HL-60/S4 (cell line): ENCODE data around the gene PTPRN2.
"Not testable (repeated sequence)": the region's sequence is repeated elsewhere in the genome, so short reads cannot be mapped to it uniquely, and the experiment has no call there.

Experiments
- in situ Hi-C: fragments of 300-500 bp; cut with MboI; formaldehyde crosslinking; loops from 2 replicates; pipeline ENCODE4 v1.14.3; 2022; ENCODE audit warnings: low sequenced_read_pairs

Gene PTPRN2

DNA sequence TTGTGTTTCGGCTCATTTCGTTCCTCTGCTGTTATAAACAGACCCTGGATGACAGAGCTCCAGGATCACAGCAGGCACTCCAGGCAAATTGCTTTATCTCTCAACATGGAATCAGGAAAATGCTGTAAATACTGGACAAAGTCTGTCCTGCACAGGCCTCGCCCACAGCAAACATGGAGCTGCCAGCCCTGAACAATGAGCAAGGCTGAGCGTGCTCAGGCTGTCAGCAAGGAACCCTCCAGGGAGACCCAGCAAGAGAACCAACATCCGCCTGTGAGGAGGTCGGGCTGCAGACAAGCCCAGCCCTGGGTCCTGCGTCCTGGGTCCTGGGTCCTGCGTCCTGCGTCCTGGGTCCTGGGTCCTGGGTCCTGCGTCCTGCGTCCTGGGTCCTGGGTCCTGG, 180.8 kb downstream of the PTPRN2 start:
- in situ Hi-C loops = no loop called here

DNA sequence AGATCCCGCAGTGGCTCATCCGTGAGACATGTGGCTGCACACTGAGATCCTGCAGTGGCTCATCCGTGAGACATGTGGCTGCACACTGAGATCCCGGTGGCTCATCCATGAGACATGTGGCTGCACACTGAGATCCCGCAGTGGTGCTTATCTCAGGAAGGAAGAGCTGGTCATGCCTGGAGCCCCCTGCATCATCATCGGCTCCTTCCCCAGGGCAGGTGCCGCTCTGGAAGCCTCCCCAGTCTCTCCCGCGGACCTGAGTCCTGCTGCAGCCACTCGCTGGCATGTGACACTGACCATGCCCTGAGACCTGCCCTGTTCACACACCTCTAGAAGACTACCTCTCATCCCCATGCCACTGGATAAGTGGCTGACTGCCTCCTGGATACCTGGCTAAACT, 181.3 kb downstream of the PTPRN2 start:
- in situ Hi-C loops = no loop called here

- in situ Hi-C loops = not testable (repeated sequence)
Measured at GRCh38 chr7:158405771-158406170, 181.9 kb downstream of the PTPRN2 start.

DNA sequence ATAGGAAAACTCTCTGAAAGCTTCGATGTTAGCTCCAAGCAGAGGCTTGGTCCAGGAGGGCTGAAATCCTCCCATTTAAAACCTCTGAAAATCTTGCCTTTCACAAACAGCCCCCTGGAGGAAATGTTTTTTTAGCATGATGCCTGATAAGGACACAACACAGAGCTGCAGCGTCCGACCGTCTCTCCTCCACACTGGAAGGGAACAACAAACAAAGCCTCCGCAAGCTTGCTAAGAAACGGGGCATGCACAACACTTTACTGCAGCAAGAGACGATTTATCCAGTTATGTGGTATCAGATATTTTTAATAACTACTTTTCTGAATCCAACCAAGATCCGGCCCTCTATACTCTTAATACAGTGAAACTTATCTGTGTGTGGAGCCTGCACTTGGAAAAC, 182.3 kb downstream of the PTPRN2 start:
- in situ Hi-C loops = no loop called here

DNA sequence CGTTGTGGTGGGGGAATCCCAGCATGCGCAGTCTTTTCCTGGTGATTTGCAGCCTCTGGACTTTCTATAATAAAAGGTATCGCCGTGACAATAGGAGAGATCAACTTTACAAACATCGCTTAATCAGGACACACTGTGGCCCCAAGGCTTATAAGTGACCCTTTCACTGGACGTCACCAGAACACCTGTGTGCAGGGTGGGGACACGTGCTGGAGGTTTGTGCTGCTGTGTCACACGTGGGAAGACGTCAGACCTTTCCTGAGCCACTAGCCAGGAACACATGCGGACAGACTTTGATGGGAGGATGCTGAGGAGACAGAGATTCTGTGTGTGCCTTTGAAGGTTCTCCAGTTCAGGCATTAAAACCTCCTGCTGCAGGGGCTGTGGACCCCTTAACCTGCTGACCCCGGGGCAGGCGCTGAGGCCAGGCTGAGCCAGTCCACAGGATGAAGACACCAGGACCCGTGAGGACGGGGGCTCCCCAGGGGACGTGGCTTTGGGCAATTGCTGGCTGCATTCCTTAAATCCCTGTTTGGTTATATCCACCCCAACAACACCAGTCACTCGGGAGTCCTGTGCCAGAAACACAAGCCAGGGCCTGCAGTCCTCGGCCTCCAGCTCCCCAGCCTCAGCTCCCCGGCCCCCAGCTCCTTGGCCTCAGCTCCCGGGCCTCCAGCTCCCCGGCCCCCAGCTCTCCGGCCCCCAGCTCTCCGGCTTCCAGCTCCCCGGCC, 183.4 kb downstream of the PTPRN2 start:
- in situ Hi-C loops = no loop called here

DNA sequence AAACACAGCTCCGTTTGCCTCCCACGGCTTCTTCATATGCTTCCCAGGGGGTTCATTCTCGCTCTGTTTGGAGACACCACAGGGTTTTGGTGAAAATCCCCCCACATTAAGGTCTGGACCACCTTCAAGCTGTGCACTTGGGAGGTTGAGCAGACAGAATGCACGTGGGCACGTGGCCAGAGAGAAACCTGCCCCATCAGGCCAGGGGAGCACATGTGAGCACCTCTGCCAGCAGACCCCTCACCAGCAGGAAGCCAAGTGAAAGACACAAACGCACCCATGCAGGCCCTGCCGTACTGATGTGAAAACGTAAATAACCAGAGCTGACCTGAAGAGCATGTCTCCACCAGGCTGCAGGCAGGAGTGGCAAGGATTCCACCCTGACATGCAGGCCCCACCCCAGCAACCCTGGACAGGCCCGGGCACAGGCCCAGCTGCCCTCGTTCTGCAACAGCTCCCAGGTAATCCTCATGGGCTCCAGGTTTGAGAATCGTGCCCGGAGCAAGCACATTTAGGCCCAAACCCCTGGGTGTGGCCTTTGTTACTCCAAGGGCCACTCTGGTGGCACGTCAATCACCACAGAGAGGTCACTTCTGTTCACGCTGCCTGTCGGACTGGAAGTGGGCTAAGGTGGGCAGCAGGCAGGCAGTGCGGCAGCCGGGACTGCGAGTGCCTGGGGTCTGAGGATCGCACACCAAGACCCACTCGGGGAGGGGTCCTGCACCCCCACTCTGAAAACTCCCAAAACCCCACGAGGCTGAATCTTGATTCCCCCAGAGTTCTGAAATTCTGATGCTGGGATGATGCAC, 184.4 kb downstream of the PTPRN2 start:
- in situ Hi-C loops = no loop called here

GRCh38 chr7:158402471-158402870, 185.2 kb downstream of the PTPRN2 start:
- in situ Hi-C loops = no loop called here

GRCh38 chr7:158401826-158402225, 185.8 kb downstream of the PTPRN2 start:
- in situ Hi-C loops = no loop called here

DNA sequence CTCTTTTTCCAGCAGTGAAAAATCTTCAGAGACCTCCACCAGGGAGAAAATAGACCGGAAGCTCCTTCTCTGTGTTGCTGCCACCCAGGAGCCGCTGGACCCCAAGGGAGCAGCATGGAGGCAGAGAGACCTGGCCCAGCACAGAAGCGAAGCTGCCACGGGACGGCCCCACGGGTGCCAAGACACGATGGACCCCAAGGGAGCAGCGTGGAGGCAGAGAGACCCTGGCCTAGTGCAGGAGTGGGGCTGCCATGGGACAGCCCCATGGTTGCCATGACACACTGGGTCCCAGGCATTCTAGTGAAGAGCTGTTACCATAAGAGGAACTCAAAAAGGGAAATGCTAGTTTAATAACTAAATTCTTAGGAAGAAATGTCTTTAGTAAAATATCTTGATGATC, 186.3 kb downstream of the PTPRN2 start:
- in situ Hi-C loops = no loop called here

- in situ Hi-C loops = no loop called here
Measured at GRCh38 chr7:158400601-158401225, 186.9 kb downstream of the PTPRN2 start.

- in situ Hi-C loops = no loop called here
Measured at GRCh38 chr7:158399762-158400161, 187.9 kb downstream of the PTPRN2 start.

DNA sequence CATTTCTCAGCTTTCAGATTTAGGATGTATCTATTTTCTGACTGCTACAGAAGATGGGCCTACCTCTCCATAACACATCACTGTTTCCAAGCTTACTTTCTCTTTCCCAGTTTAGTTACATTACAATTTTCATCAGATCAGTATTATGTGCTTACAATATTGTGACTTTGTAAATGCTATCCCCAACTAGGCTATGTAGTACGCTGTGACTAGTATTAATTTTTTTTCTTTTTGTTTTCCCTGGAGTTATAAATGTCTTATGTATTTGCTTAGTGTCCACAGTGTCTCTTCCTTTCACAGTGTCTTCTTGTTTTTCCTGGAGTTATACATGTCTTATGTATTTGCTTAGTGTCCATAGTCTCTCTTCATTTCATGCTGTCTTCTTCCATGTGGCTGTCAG, 188.9 kb downstream of the PTPRN2 start:
- in situ Hi-C loops = no loop called here

- in situ Hi-C loops = no loop called here
Measured at GRCh38 chr7:158397885-158398284, 189.7 kb downstream of the PTPRN2 start.

DNA sequence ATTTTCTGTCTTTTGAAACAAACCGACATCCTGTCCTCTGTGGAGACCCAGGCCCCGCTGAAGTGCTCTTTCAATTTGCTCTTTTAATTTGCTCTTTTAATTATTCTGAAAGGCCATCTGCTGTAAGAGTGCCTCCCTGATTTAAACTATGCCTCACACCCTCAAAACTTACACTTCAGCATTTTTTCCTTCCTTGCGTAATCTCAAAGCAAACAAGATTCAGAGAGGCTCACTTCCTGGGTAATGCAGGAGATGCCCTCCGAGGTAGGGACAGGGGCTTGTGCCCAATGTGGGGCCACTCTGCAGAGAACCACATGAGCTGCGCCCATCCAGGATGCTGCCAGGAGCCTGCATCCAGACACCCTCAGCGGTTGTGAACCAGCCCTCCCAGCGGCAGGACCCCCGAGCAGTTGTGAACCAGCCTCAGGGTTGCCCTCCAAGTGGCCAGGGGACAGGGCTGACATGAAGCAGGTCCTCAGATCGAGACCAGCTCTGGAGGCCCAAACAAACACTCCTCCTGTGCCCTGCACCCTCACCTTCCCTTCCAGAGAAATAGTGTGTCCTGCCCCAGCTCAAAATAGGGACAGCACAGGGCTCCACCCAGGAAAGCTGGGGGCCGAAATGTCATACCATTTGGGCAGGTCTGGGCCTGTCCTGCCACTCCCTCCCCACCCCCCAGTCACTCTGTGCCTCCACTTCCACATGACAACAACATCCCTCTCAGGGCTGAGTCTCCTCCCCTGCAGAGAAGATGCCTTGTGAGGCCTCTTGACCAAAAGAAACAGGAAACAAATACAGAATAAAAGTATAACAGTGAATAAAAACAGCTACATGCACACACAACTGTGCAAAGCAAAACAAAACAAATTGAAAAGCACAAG, 190.4 kb downstream of the PTPRN2 start:
- in situ Hi-C loops = no loop called here

DNA sequence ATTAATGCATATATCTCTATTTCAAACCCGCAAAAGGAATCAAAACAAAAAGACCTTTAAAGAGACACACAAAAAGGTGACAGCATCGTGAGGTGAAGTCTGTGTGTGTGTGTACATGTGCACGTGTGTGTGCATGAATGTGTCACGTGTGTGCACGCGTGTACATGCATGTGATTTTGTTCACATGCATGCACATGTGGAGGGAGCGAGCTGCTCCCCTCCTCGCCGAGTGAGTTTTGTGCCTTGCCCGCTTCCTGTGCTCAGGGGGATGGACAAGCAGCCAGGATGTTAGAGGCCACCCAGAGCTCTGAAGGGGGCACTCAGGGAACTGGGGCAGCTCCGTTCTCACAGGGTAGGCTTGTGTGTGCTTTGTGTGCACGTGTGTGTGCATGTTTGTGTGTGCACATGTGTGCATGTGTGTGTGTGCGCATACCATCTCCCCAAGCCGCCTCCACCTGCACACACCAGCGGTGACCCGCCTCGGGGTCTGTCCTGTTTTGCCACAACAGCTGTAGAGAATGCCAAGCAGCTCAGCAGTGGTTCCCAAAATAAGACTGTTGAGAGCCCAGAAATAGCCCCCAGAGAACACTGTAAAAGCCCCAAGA, 191.2 kb downstream of the PTPRN2 start:
- in situ Hi-C loops = no loop called here

GRCh38 chr7:158395780-158396278, 191.8 kb downstream of the PTPRN2 start:
- in situ Hi-C loops = no loop called here

GRCh38 chr7:158395349-158395748, 192.3 kb downstream of the PTPRN2 start:
- in situ Hi-C loops = no loop called here

DNA sequence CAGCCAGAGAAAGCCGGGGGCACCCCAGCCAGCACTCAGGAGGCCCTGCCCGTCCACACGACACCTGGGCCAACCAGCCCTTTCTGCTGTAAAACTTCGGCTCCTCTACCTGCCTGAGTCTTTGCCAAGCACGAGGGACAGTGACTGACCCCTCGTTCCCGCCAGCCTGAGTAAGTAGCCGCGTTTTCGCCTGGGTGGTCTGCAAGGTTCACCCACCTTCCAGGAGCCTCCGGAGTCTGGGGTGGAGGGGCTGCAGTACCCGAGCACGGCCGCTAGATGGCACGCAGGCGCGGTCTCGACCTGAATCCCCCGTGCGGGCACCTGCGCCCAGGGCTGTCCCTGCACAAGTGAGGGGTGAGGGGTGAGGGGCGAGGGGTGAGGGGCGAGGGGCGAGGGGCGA, 192.7 kb downstream of the PTPRN2 start:
- in situ Hi-C loops = no loop called here

DNA sequence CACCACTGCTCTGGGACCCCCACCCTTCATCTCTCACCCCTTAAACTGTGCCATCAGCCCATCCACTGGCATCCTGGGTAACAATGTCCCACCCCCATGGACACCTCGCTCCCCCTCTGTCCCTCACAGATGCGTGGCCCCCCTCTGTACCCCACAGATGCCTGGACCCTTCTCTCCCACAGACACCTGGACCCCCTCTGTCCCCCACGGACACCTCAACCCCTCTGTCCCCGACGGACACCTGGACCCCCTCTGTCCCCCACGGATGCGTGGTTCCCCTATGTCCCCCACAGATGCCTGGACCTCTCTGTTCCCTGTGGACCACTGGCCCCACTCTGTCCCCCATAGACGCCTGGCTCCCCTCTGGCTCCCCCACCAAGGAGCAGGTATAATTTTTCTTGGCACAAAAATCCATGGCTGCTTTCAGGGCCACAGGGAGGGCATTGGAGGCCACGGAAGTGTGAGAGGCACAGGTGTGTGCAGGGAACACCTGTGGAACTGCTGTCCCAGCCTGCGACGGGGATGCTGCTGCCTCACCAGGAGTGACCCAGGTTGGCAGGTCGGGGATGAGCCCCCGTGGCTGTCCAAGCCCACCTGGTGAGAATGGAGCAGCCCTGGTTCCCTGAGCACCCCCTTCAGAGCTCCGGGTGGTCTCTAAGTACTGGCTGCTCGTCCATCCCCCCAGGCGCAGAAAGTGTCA, 193.5 kb downstream of the PTPRN2 start:
- in situ Hi-C loops = no loop called here

DNA sequence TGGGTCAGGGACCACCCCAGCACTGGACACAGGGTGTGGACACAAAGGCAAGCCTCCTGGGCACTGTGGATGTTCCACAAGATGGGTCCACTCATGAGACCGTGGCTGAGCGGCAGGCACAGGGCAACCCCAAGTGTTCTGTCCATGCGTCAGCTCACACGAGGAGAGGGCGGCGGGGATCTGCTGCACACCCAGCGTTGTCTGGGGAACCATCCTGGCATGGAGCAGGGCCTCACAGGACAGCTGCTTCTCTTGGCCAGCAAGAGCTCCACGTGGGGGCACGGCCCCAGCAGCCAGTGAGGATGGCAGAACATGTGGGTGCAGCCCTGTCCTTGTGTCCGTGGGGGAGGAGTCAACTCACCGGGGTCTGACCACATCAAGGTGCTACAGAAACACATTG, 195.4 kb downstream of the PTPRN2 start:
- in situ Hi-C loops = no loop called here
